Activated CD8-positive, alpha-beta memory T cell treated with anti-CD3 and anti-CD28 coated beads for 36 hours (primary cell): ENCODE measurements around the gene FIGNL1. TPM values are rescaled to one million over a fixed set of nuclear protein-coding genes. Genes with fewer than 3 reads are reported as not detected.

Experiments used
- CTCF ChIA-PET: fragments of 350-600 bp; sonication (Branson Sonifier 250); formaldehyde crosslinking; loops from one replicate; lab custom pipeline; 2021; ENCODE audit warnings: antibody characterized with exemption; lab: Charles Lee
- POLR2A ChIA-PET: fragments of 350-600 bp; sonication (Branson Sonifier 250); formaldehyde crosslinking; loops from one replicate; lab custom pipeline; 2021; ENCODE audit warnings: antibody characterized with exemption; lab: Charles Lee
- total RNA-seq, 2 experiments: library from RNA; stranded (reverse); gene quantifications; one replicate each; pipeline ENCODE4 v1.2.3, GENCODE V29; 2021

Gene FIGNL1
- total RNA-seq: 10 to 100 TPM; 48.1 to 55.1 TPM

- CTCF ChIA-PET: interaction anchor here (0.9 to 1.4 kb wide), 3 partner anchors 18 to 245 kb away, joined by 3 to 6 read pairs (median 4); no protein-coding TSS in a partner anchor
- POLR2A ChIA-PET: interaction anchor here (0.6 kb wide), 1 partner anchor 145 kb away, joined by 3 read pairs; no protein-coding TSS in a partner anchor
Measured at GRCh38 chr7:50449881-50450589, at the start of gene FIGNL1. TSS of gene FIGNL1 (minus strand) at chr7:50450350. CDS start at chr7:50447287, 3,063 bp downstream.

GRCh38 chr7:50499092-50499491 is 48.9 kb upstream of the FIGNL1 start:
- POLR2A ChIA-PET: no interaction called here
- CTCF ChIA-PET: no interaction called here

- CTCF ChIA-PET: interaction anchor here (0.5 kb wide), 1 partner anchor 643 kb away, joined by 3 read pairs; no protein-coding TSS in a partner anchor
- POLR2A ChIA-PET: no interaction called here
Measured at GRCh38 chr7:50497968-50498367, 47.8 kb upstream of the FIGNL1 start.

- ChIA-PET CTCF (no interaction called here), POLR2A (no interaction called here)
Measured at GRCh38 chr7:50497068-50497642, 47.0 kb upstream of the FIGNL1 start.

- ChIA-PET POLR2A (no interaction called here), CTCF (no interaction called here)
Measured at GRCh38 chr7:50496569-50496968, 46.4 kb upstream of the FIGNL1 start.

- CTCF ChIA-PET: no interaction called here
- POLR2A ChIA-PET: no interaction called here
Measured at GRCh38 chr7:50495746-50496145, 45.6 kb upstream of the FIGNL1 start.

GRCh38 chr7:50492770-50493519 is 42.8 kb upstream of the FIGNL1 start:
- ChIA-PET POLR2A (no interaction called here), CTCF (no interaction called here)

- ChIA-PET POLR2A (no interaction called here), CTCF (interaction anchor here (1.0 kb wide), 1 partner anchor 24 kb away, joined by 3 read pairs; no protein-coding TSS in a partner anchor)
Measured at GRCh38 chr7:50491943-50492342, 41.8 kb upstream of the FIGNL1 start.

- CTCF ChIA-PET: interaction anchor here (1.0 kb wide), 1 partner anchor 23 kb away, joined by 3 read pairs; no protein-coding TSS in a partner anchor
- POLR2A ChIA-PET: no interaction called here
Measured at GRCh38 chr7:50491209-50491608, 41.1 kb upstream of the FIGNL1 start.

- POLR2A ChIA-PET: no interaction called here
- CTCF ChIA-PET: no interaction called here
Measured at GRCh38 chr7:50488379-50488778, 38.2 kb upstream of the FIGNL1 start.

GRCh38 chr7:50486512-50486911 is 36.4 kb upstream of the FIGNL1 start:
- ChIA-PET CTCF (no interaction called here), POLR2A (no interaction called here)

GRCh38 chr7:50481867-50482266 is 31.7 kb upstream of the FIGNL1 start:
- POLR2A ChIA-PET: no interaction called here
- CTCF ChIA-PET: interaction anchor here (0.9 kb wide), 1 partner anchor 14 kb away, joined by 3 read pairs; no protein-coding TSS in a partner anchor

- ChIA-PET POLR2A (no interaction called here), CTCF (interaction anchor here (0.9 kb wide), 1 partner anchor 13 kb away, joined by 3 read pairs; no protein-coding TSS in a partner anchor)
Measured at GRCh38 chr7:50480797-50481196, 30.6 kb upstream of the FIGNL1 start.

- POLR2A ChIA-PET: no interaction called here
- CTCF ChIA-PET: no interaction called here
Measured at GRCh38 chr7:50479743-50480517, 29.8 kb upstream of the FIGNL1 start.

- POLR2A ChIA-PET: no interaction called here
- CTCF ChIA-PET: interaction anchor here (0.5 kb wide), 1 partner anchor 33 kb away, joined by 3 read pairs; no protein-coding TSS in a partner anchor
Measured at GRCh38 chr7:50477640-50478039, 27.5 kb upstream of the FIGNL1 start.

GRCh38 chr7:50476953-50477625 is 26.9 kb upstream of the FIGNL1 start:
- POLR2A ChIA-PET: no interaction called here
- CTCF ChIA-PET: no interaction called here

GRCh38 chr7:50475340-50475739 is 25.2 kb upstream of the FIGNL1 start:
- POLR2A ChIA-PET: no interaction called here
- CTCF ChIA-PET: interaction anchor here (0.7 to 1.0 kb wide), 3 partner anchors 9 to 383 kb away, joined by 3 read pairs; no protein-coding TSS in a partner anchor

GRCh38 chr7:50474382-50475160 is 24.4 kb upstream of the FIGNL1 start:
- POLR2A ChIA-PET: no interaction called here
- CTCF ChIA-PET: interaction anchor here (1.0 kb wide), 1 partner anchor 214 kb away, joined by 3 read pairs; no protein-coding TSS in a partner anchor
